Astrocyte of the spinal cord (primary cell): ENCODE data around the gene RARRES1.

ENCODE experiments used
- DNase-seq: peaks from one replicate; pipeline ENCODE4 v3.0.0; 2011; ENCODE audit warnings: low read depth, low spot score
- H3K4me3 ChIP-seq: 2 replicates; pipeline ENCODE4 v1.5.1; 2011; ENCODE audit warnings: low read depth, mild to moderate bottlenecking, low read length, moderate library complexity
- in situ Hi-C: cut with HindIII; loops from 2 replicates; pipeline ENCODE4 v1.10.0; 2017; ENCODE audit warnings: low sequenced_read_pairs
- TF ChIP-seq, protein P1 (sequence below): IDR thresholded peaks from 2 replicates; pipeline ENCODE4 v1.5.1; 2012; ENCODE audit warnings: low read depth, mild to moderate bottlenecking, low read length, inconsistent platforms

Gene RARRES1

DNA sequence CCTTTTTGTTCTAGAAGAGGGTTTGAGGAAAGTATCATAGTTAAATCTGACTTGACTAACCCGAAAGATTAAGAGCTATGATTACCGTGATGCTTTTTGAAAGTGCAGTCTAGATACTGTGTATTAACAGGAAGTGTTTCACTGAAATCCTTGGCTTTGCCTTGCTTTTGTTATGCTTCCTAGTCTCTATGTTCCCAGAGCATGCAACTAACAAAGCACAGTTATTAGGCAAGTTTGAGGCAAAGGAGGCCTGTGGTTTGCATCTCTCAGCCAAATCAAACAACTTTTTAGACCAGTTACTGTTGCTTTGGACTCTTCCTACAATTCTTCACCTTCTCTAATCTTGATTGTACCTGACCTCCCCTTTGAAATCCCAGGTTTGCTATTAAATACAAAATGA lies 63.8 kb downstream of the RARRES1 start:
- TF ChIP-seq, protein P1, sequence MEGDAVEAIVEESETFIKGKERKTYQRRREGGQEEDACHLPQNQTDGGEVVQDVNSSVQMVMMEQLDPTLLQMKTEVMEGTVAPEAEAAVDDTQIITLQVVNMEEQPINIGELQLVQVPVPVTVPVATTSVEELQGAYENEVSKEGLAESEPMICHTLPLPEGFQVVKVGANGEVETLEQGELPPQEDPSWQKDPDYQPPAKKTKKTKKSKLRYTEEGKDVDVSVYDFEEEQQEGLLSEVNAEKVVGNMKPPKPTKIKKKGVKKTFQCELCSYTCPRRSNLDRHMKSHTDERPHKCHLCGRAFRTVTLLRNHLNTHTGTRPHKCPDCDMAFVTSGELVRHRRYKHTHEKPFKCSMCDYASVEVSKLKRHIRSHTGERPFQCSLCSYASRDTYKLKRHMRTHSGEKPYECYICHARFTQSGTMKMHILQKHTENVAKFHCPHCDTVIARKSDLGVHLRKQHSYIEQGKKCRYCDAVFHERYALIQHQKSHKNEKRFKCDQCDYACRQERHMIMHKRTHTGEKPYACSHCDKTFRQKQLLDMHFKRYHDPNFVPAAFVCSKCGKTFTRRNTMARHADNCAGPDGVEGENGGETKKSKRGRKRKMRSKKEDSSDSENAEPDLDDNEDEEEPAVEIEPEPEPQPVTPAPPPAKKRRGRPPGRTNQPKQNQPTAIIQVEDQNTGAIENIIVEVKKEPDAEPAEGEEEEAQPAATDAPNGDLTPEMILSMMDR = no peak
- H3K4me3 ChIP-seq = no peak overlapping the region
- in situ Hi-C loops = no loop called here
- peak; percentile 80 for DNase-seq

DNA sequence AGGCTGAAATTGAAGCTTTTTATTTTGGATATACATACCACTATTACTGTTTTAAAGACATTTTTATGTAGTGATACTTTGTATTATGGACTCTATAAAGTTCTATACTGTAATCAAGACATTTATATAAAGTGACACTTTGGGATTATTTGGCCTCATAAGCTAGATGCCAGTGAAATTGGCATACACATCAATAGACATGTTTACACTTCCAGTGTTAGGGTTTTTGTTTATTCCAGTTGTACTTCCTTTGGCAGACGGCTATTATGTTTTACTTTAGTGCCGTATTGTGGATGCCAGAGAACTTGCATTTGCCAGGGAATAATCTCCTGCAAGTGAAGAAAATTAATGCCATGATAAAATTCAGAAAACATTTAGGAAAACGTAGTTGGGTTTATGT lies 65.8 kb downstream of the RARRES1 start:
- in situ Hi-C loops = no loop called here
- DNase-seq = no peak
- TF ChIP-seq, protein P1 = no peak
- no peak overlapping the region for H3K4me3 ChIP-seq

DNA sequence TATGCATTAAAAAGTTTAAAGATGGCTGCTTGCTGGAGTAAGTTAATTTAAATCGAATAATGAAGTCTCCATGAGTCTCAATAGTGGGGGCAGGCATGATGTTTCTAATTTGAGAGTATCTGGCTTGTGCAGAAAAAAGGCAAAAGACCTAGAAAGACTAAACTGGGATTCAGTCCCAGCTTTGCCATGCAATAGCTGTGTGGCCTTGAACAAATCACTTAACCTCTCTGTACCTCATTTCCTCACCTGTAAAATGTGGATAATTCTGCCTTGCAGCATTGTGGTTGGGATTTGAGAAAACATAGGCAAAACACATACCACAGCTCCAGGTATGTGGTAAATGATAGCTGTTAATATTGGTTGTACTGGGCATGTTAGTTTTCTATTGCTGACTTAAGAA lies 68.4 kb downstream of the RARRES1 start:
- DNase-seq = no peak
- in situ Hi-C loops = no loop called here
- H3K4me3 ChIP-seq = no peak overlapping the region
- TF ChIP-seq, protein P1 = no peak

DNA sequence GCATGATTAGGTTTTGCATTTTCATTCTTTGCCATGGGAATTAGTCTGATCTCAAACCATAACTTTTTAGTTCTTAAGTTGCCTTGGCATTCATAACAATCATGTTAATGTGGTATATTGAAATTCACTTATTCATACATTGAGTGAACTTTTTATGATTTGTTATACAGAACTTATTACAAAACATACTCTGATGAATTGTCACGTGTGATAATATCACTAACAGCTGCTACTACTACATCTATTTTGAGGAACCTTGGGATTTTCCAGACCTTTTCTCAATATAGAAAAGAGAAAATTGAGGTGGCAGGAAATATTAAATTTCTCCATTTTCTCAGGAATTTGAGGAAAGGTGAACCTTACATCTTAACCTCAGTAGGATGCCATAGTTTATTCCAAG lies 69.0 kb downstream of the RARRES1 start:
- TF ChIP-seq, protein P1 = no peak
- H3K4me3 ChIP-seq = no peak overlapping the region
- in situ Hi-C loops = no loop called here
- DNase-seq = no peak

DNA sequence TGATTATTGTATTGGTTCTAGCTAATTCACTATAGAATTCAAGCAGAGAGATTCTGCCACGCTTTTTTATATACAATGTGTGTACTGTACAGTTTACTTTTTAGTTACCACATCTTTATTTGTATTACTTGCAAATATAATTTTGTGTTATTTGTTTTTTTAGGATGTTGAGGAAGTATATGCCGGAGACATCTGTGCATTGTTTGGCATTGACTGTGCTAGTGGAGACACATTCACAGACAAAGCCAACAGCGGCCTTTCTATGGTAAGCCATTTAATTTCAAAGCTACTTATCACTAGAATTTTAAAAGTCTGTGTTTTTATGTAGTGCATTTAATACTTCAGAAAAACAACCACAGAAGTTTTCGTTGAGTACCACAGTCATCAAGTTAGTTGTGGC lies 71.5 kb downstream of the RARRES1 start:
- DNase-seq = no peak
- in situ Hi-C loops = no loop called here
- TF ChIP-seq, protein P1 = no peak
- H3K4me3 ChIP-seq = no peak overlapping the region

DNA sequence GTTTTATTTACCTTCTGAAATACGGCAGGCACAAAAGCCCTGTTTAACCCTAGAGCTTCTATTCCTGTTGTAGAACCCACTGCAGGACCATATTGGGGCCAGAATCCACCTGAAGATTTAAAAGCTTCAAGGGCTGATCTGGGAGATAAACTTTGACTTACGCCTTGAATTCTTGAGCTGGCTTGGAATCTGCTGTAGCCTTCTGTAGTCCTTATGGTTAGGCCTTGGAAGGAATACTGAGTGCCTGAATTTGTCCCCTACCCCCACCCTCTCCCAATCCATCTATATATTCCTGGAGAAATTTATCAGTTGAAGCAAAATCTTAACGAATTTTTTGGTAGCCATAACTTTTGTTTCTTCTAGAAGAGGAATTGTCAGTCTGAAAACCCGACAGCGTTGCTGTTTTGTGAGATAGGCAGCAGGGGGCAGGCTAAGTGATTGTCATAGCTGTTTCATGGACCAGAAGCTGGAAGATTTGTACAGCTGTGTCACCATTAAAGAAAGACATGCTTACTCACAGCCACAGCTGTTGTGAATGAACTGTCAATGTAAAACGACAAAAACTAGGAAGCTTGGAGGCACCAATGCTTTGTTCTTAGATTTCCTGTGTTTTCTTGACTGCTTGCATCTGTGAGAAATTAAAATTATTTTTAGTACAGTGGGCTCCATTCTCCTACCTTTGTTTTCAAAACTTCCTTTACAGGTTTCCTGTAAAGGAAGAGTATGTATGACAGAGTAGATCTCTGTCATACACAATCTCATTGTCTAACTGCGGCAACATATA lies 72.6 kb downstream of the RARRES1 start:
- TF ChIP-seq, protein P1 = peak; percentile 81
- in situ Hi-C loops = no loop called here
- DNase-seq = peak; percentile 77
- no peak overlapping the region for H3K4me3 ChIP-seq
